HCT116 (cell line): ENCODE data around the gene GRIFIN.

Experiments used
- POLR2AphosphoS5 ChIP-seq: IDR thresholded peaks from 2 replicates; pipeline ENCODE4 v1.6.1; 2011; ENCODE audit warnings: mild to moderate bottlenecking, low read depth, low read length, moderate library complexity
- RAD21 ChIP-seq: IDR thresholded peaks from 2 replicates; pipeline ENCODE4 v1.6.1; 2012; ENCODE audit warnings: low read depth, mild to moderate bottlenecking
- TF ChIP-seq, protein P1 (sequence below), 3 experiments: fragments of 200-600 bp in 1 of 3; sonication (generic) in 1 of 3; IDR thresholded peaks in 2 of 3; conservative IDR thresholded peaks in 1 of 3; 2 replicates each; pipeline ENCODE4 v1.5.1; 2012 to 2017; ENCODE audit warnings: low read depth in 2 of 3, low read length in 2 of 3, antibody characterized with exemption in 1 of 3, borderline replicate concordance in 1 of 3, control low read depth in 1 of 3, mild to moderate bottlenecking in 1 of 3, mixed read lengths in 1 of 3, mixed run types in 1 of 3, moderate library complexity in 1 of 3; ENCODE audit not compliant: insufficient read depth in 1 of 3
- TF ChIP-seq, protein P2 (sequence below): IDR thresholded peaks from 2 replicates; pipeline ENCODE4 v1.6.1; 2011; ENCODE audit warnings: mild to moderate bottlenecking, low read length, moderate library complexity; ENCODE audit not compliant: insufficient replicate concordance; ENCODE audit errors: extremely low read depth

DNA sequence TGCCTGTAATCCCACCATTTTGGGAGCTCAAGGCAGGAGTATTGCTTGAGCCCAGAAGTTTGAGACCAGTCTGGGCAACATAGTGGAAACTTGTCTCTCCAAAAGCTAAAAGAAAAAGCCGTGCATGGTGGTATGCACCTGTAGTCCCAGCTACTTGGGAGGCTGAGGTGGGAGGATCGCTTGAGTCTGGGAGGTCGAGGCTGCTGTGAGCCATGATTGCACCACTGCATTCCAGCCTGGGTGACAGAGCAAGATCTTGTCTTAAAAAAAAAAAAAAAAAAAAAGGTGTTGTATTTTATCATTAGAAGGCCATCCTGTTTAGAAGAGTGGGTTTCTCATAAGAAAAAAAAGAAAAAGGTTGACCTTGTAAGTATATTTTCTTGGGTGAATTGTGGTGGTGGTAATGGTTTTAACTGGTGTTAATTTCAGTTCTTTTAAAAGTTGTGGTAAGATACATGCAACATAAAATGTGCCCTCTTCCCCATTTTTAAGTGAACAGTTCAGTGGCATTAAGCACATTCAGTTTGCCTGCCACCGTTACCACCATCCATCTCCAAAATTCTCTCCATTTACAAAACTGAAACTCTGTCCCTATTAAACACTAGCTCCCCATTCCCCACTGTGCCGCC is 34.7 kb downstream of the GRIFIN start:
- TF ChIP-seq, protein P1, sequence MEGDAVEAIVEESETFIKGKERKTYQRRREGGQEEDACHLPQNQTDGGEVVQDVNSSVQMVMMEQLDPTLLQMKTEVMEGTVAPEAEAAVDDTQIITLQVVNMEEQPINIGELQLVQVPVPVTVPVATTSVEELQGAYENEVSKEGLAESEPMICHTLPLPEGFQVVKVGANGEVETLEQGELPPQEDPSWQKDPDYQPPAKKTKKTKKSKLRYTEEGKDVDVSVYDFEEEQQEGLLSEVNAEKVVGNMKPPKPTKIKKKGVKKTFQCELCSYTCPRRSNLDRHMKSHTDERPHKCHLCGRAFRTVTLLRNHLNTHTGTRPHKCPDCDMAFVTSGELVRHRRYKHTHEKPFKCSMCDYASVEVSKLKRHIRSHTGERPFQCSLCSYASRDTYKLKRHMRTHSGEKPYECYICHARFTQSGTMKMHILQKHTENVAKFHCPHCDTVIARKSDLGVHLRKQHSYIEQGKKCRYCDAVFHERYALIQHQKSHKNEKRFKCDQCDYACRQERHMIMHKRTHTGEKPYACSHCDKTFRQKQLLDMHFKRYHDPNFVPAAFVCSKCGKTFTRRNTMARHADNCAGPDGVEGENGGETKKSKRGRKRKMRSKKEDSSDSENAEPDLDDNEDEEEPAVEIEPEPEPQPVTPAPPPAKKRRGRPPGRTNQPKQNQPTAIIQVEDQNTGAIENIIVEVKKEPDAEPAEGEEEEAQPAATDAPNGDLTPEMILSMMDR (IDR thresholded peaks at IDR 0.05 in 2 of 3, conservative IDR thresholded peaks at IDR 0.05 in 1 of 3; ENCODE audit: borderline replicate concordance in 1 of 3, insufficient read depth in 1 of 3, low read depth in 2 of 3, low read length in 2 of 3): no peak
- TF ChIP-seq POLR2AphosphoS5 (no peak), RAD21 (no peak)
- TF ChIP-seq, protein P2, sequence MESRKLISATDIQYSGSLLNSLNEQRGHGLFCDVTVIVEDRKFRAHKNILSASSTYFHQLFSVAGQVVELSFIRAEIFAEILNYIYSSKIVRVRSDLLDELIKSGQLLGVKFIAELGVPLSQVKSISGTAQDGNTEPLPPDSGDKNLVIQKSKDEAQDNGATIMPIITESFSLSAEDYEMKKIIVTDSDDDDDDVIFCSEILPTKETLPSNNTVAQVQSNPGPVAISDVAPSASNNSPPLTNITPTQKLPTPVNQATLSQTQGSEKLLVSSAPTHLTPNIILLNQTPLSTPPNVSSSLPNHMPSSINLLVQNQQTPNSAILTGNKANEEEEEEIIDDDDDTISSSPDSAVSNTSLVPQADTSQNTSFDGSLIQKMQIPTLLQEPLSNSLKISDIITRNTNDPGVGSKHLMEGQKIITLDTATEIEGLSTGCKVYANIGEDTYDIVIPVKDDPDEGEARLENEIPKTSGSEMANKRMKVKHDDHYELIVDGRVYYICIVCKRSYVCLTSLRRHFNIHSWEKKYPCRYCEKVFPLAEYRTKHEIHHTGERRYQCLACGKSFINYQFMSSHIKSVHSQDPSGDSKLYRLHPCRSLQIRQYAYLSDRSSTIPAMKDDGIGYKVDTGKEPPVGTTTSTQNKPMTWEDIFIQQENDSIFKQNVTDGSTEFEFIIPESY: no peak
